NCI-H2196 (cell line): Measurements from ENCODE around the gene WDR83.
"Not testable (repeated sequence)": the region's sequence is repeated elsewhere in the genome, so short reads cannot be mapped to it uniquely, and the experiment has no call there.

Experiments
- DNase-seq: peaks from one replicate; lab custom pipeline; 2025; ENCODE audit not compliant: unreplicated experiment; lab: John Stamatoyannopoulos, UW

WDR83 gene

DNA sequence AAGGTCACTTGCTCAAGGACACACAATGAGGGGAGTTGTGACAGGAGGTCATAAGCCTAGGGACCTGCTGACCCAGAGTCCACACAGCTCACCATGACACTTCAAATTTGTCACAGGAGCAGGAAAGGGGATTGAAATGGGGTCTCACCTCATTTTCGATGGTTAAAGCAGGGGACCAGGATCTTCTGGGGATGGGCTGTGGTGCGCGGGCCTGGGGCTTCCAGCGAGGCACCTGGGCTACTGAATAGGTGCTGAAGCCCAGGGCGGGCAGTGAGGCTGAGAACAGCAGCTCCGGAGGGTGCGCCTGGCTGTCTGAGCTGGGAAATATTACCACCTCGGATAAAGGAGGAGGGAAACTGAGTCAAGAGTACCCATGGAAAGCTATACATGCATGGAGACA is 11.1 kb upstream of the WDR83 start:
- no peak for DNase-seq

DNA sequence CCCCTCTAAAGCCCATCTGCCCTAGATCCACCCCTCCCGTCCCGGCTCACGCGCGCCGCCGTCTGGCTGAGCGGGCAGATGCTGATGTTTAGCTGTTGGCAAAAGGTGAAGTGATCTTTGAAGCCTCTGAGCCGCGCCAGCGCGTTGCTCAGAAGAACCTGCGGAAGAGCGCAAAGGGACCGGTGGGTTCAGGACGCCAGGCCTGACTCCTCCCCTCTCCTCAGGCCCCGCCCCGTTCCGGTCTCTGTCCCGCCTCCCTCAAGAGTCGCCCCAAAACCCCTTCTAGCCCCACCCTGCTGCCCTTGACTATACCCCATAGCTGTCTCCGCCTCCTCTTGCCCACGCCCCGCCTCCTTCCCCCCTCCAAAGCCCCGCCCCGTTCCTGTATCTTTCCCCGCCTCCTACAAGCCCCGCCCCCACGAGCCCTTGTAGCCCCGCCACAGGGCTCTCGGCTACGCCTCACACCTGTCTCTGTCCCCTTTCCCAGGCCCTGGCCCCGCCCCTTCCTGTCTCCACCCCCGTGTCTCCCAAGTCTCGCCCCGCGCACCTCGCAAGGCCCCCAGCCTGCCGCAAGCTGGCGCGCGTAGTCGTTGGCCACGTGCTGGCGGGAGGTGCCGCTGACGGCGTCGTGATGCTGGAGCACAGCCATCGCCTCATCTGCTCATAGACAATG is 9.6 kb upstream of the WDR83 start:
- DNase-seq: no peak

DNA sequence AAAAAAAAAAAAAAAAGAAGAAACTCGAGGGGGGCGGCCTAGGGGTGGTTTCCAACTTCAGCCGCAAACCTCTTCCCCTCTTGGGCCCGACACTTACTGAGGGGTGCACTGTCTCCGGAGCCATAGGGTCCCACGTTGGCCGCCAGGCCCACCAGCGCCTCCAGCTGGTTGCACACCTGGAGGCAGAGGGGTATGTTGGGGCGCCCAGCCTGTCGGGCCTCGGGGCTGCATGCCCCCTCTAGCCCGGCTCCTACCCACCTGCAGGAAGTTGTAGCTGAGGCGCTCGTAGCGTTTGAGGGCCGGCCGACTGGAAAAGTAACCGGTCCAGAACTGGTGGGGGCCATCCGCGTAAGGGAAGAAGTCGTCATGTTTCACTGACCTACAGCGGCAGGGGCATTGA is 8.6 kb upstream of the WDR83 start:
- no peak for DNase-seq

DNA sequence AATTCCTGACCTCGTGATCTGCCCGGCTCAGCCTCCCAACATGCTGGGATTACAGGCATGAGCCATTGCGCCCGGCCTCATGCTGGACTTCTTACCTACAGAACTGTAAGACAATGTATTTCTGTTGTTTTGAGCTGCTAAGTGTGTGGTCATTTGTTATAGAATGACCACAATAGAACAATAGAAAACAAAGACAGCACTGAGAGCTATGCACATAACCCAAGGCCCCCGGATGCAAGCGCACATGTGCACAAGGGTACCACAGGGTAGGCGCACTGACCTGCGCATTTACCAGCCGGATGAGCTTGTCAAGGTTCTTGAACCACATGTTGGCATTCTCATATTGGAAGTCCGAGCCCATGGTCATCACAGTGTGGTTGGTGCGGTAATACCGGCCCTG is 5.6 kb upstream of the WDR83 start:
- no peak for DNase-seq

DNA sequence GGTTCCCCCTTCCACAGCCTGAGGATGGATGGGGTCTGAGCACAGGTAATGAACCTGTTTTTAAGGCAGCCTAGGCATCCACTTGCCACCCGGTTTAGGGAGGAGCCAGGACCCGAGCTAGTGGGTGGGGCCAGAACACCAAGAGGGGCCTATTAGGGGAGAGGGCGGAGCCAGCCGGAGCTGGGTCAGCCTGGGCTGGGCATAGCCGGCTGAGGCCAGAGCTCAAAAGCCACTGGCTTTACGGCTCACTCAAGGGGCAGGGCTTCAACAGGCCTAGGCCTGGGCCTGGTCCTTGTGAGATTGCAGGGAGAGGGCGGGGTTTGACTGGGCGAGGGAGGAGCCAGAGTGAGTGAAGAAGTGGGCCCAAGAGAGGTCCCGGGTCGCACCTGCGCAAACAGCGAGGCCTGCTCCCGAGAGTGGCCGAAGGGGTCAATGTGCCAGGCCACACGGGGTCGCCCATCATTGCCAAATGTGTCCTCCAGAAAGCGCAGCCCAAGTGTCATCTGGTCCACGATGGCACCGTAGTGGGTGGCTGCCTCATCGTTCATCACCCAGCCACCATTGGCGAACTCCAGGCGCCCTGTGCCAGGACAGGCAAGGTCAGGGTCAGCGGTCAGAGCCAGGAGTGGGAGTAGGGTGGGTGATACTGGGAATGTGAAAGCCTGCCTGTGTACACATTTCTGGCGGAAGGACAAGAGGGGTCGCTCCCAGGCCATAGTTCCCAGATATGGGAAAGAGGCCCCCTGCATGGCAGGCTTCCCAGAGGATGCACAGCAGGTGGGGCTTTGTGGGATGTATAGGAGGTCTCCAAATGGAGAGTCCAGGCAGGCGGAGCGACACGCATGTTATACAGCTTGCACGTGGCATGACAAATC is 2.0 kb upstream of the WDR83 start:
- peak; percentile 47 for DNase-seq

DNA sequence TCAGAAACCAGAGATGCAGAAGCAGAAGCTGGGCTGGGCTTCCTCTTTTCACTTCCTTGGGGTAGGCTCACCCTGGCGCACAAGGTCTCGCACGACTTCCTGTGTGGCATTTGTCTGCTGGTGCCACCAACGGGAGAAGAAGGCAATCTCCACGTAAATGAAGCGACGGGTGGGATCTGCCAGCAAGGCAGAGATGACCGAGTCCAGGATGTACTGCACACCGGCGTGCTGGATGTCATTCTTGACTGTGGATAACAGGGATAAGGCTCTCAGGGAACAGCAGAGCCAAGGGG is 1.4 kb upstream of the WDR83 start:
- DNase-seq: no peak

DNA sequence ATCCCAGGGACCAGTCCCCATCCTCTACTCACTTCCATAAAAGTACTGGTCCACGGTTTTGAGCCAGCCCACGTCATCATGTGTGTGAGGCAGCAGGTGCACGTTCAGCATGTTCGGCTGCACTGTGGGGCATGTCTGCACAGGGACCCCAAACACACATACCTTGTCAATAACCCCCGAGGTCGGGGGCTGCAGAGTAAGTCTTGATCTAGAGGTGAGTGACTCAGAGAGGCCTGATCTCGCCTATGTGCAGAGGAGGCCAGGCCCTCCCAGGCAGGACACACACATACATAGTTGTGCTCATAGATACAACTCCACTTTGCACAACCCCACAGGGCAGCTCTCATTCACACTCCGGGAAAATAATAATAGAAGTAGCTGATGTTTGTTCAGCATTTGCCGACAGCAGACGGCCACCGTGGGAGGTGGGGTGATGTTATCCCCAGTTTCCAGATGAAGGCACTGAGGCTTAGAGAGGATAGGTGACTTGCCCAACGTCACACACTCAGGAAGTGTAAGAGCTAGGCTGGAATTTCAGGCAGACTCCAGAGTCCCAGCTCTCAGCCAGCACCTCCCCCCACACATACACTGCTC is 839 bp upstream of the WDR83 start:
- DNase-seq: no peak

DNA sequence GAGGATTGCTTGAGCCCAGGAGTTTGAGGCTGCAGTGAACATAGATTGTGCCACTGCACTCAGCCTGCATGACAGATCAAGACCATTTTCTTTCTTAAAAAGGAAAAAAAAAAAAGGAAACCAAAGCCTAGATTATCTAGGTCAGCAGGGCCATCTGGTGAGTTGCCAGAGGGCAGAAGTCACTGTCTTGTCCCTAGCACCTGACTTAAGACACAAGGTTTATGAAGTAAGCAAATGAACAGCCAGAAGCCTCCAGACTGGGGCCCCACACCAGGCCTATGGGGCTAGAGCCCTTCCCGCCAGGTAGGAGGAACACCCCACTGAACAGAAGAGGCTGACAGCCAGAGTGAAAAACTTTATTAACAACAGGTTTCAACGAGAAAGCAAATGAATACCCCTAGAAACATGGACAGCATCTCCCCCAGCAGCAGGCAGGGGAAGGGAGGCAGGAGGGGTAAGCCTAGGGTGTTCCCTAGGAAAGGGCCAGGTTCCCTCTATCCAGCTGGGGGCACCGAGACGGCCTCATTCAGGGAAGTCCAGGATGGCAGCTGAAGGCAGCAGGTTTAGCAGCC is 1.2 kb downstream of the WDR83 start:
- DNase-seq: no peak

DNA sequence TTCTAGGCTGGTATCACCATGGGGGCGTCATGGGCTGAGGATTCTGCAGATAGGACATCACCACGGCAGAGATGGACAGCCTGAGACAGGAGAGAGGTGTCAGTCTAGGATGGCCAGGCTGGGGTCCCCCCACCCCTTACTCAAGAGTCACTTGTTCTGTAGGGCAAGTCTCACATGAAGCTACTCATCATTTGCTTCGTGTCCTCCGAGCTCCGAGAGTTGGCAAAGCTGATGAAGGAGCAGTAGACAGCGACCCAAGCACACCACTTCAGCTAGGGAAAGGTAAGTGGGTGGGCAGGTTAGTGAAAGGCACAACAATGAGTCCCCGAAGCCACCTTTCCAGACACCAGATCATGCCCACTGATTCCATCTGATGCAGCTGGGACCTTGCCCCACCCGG is 1.7 kb downstream of the WDR83 start:
- DNase-seq: no peak

DNA sequence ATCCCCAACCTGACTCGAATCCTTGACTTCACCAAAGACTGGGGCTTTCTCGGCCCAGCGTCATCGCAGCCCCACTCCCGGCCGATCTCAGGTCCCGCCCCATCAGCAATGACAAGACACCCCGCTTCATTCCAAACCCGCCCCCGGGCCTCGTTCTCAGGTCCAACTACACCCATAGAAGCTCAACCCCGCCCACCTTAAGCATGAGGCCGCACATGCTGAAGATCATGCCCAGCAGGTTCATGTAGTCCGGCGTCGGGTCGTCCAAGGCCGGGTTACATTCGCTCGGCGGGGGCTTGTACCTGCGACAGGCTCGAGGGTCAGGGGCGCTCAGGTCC is 2.3 kb downstream of the WDR83 start:
- no peak for DNase-seq

DNA sequence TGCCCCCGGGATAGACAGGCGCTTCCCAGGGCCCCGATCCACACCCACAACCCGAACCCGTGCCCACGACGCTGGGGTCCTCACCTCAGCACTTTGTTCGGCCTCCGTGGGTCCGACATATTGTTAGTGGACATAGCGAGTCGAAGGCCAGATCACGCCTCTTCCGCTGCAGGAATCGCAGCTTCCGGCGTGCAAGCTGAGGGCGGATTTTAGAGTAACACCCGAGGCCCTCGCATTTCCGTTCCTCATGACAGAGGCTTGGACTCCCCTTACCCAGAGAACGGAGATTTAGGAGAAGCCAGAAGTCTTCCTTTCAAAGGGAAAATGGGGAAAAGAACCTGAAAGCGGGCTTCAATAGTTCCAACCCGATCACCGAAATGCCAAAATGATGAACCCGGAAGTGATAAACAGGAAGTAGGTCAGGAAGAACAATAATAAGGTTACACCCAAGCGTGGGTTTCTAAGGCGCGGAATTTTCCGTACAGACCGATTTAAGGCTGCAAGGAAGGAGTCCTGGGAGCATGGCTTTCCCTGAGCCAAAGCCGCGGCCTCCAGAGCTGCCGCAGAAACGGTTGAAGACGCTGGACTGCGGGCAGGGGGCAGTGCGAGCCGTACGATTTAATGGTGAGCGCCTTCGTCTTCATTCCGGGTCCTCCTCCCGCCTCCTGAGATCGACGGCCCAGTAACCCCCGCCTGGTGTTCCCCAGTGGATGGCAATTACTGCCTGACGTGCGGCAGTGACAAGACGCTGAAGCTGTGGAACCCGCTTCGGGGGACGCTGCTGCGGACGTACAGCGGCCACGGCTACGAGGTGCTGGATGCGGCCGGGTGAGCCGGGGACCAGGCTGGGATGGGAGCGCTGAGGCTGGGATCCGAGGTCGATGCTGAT is 2.9 kb downstream of the WDR83 start:
- DNase-seq: peak; percentile 75

DNA sequence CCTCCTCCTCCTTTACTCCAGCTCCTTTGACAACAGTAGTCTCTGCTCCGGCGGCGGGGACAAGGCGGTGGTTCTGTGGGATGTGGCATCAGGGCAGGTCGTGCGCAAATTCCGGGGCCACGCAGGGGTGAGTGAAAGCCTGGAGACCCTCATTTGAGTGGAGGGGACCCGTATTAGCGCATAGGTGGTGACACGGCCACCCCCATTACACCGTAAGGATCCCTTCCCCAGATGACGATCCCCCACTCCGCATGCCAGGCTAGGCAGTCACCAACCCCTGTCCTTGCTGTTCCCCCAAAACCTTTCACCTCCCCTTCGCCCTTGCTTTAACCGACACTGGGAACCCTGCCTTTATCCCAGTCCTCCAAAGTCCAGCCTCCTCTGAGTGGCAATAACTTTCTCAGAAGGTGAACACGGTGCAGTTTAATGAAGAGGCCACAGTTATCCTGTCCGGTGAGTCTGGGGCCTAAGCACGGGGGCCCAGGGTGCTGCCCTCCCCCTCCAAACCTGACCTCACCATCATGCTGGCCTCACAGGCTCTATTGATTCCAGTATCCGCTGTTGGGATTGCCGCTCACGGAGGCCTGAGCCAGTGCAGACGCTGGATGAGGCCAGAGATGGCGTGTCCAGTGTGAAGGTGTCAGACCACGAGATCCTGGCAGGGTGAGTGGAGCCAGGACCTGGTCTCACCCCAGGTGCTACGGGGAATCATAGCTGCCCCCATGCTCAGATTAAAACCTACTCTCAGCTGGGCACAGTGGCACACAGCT is 3.7 kb downstream of the WDR83 start:
- no peak for DNase-seq

DNA sequence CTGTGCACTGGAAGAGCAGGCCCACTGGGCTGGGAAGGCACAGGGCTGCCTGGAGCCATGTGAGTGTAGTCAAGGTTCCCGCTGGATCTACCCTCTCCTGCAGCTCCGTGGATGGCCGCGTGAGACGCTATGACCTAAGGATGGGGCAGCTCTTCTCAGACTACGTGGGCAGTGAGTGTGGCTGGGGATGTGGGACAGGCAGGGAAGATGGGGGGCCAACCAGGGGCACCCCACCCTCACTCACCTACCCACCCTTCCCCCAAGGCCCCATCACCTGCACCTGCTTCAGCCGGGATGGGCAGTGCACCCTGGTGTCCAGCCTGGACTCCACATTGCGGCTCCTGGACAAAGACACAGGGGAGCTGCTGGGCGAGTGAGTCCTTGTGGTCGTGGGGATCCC is 6.1 kb downstream of the WDR83 start:
- DNase-seq: no peak

DNA sequence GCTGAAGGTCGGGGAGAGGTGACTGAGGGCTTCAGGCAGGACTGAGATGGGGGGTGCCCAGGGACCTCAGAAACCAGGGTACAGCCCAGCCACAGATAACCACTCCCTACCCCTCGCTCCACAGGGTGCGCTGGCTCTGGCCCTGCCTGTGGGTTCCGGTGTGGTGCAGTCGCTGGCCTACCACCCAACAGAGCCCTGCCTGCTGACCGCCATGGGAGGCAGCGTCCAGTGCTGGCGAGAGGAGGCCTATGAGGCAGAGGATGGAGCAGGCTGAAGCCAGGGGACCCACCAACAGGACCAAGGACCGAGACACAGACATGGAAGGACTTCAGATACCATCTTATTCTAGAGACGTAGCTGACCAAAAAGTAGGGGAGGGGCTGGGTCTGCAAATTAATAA is 8.8 kb downstream of the WDR83 start:
- no peak for DNase-seq

DNA sequence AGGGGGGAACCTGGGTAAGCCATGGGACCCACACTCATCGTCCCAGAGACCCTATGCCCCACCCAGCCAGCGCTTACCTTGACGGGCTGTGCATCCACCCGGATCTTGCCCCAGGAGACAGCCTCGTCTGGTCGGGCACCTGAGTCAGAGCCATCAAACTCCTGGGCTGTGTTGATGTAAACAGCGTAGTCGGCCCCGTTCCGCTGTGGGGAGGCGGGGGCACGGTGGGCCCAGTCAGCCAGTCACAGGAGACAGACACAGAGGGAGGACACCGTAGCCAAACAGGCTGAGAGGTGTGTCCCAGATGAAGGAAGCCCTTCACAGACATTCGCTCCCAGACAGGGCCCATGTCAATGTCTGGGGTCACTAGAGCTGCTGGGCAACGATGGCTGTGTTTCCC is 9.3 kb downstream of the WDR83 start:
- no peak for DNase-seq

DNA sequence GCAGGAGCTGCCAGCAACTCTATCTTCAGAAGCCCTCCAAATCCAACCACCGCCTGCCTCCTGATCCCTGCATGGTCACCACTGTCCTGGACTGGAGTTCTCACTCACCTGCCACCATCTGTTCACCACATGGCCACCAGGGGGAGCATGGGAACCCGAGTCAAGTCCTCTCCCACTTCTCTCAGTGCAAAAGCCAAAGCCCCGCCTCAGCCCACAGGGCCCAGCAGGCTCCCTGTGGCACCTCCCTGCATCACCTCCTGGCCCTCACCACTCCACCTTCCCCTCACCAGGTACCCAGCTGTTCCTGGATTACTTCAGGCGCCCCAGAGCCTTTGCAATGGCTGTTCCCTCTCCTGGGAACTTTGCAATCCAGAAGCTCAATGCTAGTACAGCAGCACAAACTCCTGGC is 9.8 kb downstream of the WDR83 start:
- DNase-seq: peak; percentile 88

DNA sequence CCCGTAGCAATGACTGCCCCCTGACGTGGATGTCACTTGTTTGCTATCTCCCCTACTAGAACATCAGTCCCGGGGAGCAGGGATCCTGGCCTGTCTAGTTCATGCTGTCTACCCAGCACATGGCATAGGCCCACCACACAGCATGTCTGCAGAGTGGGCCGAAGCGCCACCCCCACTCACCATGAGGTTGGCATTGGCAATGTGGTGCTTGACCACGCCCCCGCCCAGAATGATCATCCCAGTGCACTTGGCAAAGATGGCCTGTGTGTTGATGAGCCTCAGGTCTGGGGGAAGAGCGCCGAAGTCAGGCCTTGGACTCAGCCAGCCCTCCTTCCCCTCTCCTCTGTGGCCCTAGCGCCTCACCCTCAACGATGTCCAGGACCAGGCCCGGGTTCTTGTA is 10.3 kb downstream of the WDR83 start:
- no peak for DNase-seq

DNA sequence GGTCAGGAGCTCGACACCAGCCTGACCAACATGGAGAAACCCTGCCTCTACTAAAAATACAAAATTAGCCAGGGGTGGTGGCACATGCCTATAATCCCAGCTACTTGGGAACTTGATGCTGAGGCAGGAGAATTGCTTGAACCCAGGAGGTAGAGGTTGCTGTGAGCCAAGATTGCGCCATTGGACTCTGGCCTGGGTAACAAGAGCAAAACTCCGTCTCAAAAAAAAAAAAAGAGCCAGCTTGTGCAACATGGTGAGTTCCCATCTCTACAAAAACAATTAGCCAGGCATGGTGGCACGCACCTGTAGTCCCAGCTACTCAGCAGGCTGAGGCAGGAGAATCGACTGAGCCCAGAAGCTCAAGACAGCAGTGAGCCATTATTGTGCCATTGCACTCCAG is 11.4 kb downstream of the WDR83 start:
- DNase-seq: not testable (repeated sequence)

DNA sequence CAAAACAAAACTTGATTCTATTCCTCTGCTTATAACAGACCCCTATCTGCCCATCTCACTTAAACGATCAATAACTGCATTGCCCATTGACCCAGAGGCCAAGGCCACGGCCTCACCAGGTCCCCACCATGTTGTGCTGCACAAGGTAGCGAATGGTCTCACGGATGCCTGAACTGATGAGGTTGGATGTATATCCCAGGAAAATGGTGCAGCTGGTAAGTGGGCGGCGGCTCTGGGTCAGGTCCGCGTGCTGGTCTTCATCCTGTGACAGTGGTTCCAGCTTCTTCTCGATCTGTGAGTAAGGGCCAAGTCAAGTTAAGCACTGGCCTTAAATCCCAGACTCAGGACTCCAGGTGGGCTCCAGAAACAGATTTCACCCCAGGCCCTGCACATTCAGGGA is 13.4 kb downstream of the WDR83 start:
- no peak for DNase-seq
